ENCODE data around the gene ZNF688. TPM values are rescaled to one million over a fixed set of nuclear protein-coding genes. Genes with fewer than 3 reads are reported as not detected.

Gene ZNF688
- polyA plus RNA-seq, 2 of the 4 experiments (the other 2 are of a cell fraction), result 4.6 to 6.7 TPM

DNA sequence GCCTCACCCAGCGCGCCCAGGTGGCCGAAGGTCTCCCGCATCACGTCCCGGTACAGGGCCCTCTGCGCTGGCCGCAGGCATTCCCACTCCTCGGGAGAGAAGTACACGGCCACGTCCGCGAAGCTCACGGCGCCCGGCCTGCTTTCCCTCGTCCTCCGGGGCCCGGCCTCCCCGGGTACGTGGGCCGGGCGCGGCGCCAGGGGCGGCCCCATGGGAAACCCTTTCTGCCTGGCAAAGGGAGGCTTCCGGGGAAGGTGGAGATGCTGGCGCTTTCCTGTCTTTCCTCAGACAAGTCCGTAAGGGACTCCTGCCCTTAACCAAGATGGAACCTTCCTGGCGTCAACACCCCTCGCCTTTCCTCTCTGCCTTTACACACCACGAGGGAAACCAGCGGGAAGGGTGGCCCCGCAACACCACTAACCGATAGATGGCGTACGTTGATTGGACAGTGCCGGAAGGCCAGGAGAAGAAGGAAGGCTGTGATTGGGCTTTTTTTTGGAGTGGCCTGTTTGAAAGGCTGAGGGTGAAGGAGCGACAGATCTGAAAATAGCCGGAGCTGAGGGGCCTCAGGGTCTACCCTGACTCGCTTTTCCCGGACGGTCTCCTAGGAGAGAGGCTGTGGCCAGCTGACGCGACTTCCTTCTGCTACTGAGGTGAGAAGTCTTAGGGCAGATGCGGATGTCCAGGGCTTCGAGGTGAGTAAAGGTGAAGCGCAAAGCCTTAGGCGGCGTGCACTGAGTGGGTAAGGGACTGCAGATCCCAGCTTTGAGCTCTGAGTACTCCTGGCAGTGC, 14.1 kb upstream of the ZNF688 start, which contains the start of gene ZNF785:
TSS of gene ZNF785 (minus strand) at position 298 of the 792 bp plus-strand sequence. CDS start at position 212, 86 bp downstream.
- ChIA-PET CTCF (interaction anchor here (1.4 kb wide), 1 partner anchor 50 kb away, joined by 3 read pairs; the partner anchor contains the start of gene ZNF747), POLR2A (no interaction called here)
- FAIRE-seq, result no peak
- Histone ChIP-seq H3K9me3 (no peaks in the 10 kb centered on the region), H3K27ac (no peak within 1 kb of the TSS), H3K4me3 (no peak within 1 kb of the TSS), H3K4me2 (no peak within 1 kb of the TSS), H3K4me1 (no peaks in the 10 kb centered on the region)
- TF ChIP-seq, protein P1, sequence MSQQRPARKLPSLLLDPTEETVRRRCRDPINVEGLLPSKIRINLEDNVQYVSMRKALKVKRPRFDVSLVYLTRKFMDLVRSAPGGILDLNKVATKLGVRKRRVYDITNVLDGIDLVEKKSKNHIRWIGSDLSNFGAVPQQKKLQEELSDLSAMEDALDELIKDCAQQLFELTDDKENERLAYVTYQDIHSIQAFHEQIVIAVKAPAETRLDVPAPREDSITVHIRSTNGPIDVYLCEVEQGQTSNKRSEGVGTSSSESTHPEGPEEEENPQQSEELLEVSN (IDR thresholded peaks at IDR 0.05; ENCODE audit: borderline replicate concordance, low read depth), result peak; percentile 43; the same call in 1 of the 2 replicates
- no peak for TF ChIP-seq HDAC2 (IDR thresholded peaks at IDR 0.05)
- peak in 1 of 2 experiments; percentile 52; a peak in 2 of 6 replicates for ATAC-seq
- 84% methylated on average over 46 of the region's 50 CpGs for WGBS (ENCODE audit: missing lambda C conversion rate)
- DNase-seq (ENCODE audit: low read depth in 1 of 2, low spot score in 1 of 2), result peak in 1 of 2 experiments; percentile 38

DNA sequence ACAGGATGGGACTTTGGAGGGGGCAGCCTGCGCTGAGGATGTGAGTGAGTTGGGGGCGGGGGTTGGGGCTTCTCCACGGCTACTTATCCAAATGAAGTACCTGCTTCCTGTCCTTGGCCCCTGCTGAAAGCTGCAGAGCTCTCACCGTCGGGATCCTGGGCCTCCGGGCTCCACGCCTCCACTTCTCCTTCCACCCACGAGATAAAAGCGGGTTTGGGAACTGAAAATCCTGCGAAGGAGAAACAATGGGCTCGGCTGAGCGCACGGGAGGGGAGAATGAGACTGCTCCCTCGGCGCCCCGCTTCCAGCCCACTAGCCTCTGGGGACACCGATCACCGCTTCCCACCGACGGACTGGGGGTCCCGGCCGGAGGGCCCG, 13.5 kb upstream of the ZNF688 start:
- 90% methylated on average over 22 of the region's 23 CpGs for WGBS (ENCODE audit: missing lambda C conversion rate)
- ATAC-seq, result no peak
- TF ChIP-seq CHD2 (IDR thresholded peaks at IDR 0.05; ENCODE audit: low read length, partially characterized antibody) (no peak), FOSB (CRISPR knock-in tag; IDR thresholded peaks at IDR 0.05) (no peak), GATA3 (IDR thresholded peaks at IDR 0.05; ENCODE audit: borderline replicate concordance) (no peak), RARB (CRISPR knock-in tag; IDR thresholded peaks at IDR 0.05) (no peak), POLR2AphosphoS2 (conservative IDR thresholded peaks at IDR 0.05; ENCODE audit: low read length) (no peak), RCOR1 (IDR thresholded peaks at IDR 0.05; ENCODE audit: low read depth, low read length) (no peak), HOXB13 (CRISPR knock-in tag; IDR thresholded peaks at IDR 0.05; ENCODE audit: low read depth) (no peak), ZC3H11A (IDR thresholded peaks at IDR 0.05) (no peak), SREBF2 (IDR thresholded peaks at IDR 0.05) (no peak), FOSL2 (IDR thresholded peaks at IDR 0.05) (no peak), FOSL2 (CRISPR knock-in tag; IDR thresholded peaks at IDR 0.05) (no peak), BHLHE40 (IDR thresholded peaks at IDR 0.05; ENCODE audit: low read depth, low read length) (no peak)
- TF ChIP-seq, protein P1 (IDR thresholded peaks at IDR 0.05; ENCODE audit: borderline replicate concordance, low read depth), result no peak
- TF ChIP-seq, protein P2, sequence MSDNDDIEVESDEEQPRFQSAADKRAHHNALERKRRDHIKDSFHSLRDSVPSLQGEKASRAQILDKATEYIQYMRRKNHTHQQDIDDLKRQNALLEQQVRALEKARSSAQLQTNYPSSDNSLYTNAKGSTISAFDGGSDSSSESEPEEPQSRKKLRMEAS (IDR thresholded peaks at IDR 0.05), result no peak
- TF ChIP-seq, protein P3, sequence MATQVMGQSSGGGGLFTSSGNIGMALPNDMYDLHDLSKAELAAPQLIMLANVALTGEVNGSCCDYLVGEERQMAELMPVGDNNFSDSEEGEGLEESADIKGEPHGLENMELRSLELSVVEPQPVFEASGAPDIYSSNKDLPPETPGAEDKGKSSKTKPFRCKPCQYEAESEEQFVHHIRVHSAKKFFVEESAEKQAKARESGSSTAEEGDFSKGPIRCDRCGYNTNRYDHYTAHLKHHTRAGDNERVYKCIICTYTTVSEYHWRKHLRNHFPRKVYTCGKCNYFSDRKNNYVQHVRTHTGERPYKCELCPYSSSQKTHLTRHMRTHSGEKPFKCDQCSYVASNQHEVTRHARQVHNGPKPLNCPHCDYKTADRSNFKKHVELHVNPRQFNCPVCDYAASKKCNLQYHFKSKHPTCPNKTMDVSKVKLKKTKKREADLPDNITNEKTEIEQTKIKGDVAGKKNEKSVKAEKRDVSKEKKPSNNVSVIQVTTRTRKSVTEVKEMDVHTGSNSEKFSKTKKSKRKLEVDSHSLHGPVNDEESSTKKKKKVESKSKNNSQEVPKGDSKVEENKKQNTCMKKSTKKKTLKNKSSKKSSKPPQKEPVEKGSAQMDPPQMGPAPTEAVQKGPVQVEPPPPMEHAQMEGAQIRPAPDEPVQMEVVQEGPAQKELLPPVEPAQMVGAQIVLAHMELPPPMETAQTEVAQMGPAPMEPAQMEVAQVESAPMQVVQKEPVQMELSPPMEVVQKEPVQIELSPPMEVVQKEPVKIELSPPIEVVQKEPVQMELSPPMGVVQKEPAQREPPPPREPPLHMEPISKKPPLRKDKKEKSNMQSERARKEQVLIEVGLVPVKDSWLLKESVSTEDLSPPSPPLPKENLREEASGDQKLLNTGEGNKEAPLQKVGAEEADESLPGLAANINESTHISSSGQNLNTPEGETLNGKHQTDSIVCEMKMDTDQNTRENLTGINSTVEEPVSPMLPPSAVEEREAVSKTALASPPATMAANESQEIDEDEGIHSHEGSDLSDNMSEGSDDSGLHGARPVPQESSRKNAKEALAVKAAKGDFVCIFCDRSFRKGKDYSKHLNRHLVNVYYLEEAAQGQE (IDR thresholded peaks at IDR 0.05), result no peak
- TF ChIP-seq, protein P4, sequence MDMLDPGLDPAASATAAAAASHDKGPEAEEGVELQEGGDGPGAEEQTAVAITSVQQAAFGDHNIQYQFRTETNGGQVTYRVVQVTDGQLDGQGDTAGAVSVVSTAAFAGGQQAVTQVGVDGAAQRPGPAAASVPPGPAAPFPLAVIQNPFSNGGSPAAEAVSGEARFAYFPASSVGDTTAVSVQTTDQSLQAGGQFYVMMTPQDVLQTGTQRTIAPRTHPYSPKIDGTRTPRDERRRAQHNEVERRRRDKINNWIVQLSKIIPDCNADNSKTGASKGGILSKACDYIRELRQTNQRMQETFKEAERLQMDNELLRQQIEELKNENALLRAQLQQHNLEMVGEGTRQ (IDR thresholded peaks at IDR 0.05), result no peak
- no peak for FAIRE-seq
- no peak for DNase-seq (ENCODE audit: low read depth in 1 of 2, low spot score in 1 of 2)
- no peaks in the 10 kb centered on the region for H3K4me1 ChIP-seq
- H3K9me3 ChIP-seq, result no peaks in the 10 kb centered on the region
- ChIA-PET POLR2A (no interaction called here), CTCF (interaction anchor here (0.8 to 1.4 kb wide), 3 partner anchors 13 to 155 kb away, joined by 3 to 4 read pairs (median 3); partner anchors contain the start of genes DCTPP1 and ZNF747)
- no peak overlapping the region for H3K4me3 ChIP-seq
- H3K27ac ChIP-seq, result no peak overlapping the region
- no peak overlapping the region for H3K4me2 ChIP-seq
